ENCODE measurements around the gene MOAP1. TPM values are rescaled to one million over a fixed set of nuclear protein-coding genes. Genes with fewer than 3 reads are reported as not detected.

MOAP1 gene
- total and polyA plus RNA-seq, 2 experiments from 2014 or later: 8.6 to 21.6 TPM

DNA sequence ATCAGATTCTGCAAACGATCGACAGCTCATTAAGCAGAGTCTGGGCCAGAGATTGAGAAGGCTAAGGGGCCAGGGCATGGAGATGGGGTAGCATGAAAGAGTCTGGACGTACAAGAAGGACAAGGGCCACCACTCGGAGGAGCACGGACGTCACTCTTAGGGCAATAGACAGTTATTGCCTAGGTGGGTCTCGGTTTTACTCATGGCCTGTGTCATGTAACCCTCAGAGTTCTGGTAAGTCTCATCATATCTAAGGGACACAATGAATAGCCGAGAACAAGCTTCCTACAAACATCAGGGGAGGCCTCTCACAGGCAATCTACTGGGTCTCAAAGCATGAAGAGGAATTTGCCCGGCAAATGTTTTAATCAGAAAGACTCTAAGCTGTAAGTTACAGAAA lies 38.6 kb downstream of the MOAP1 start:
- DNase-seq (ENCODE audit: low spot score) (no peak), ATAC-seq (no peak)
- Histone ChIP-seq H3K79me2 (replicated peaks; ENCODE audit: insufficient read depth) (no peaks in the 10 kb centered on the region), H3K27me3 (ENCODE audit: insufficient read depth) (no peaks in the 10 kb centered on the region), H3K4me1 (ENCODE audit: insufficient read depth) (no peaks in the 10 kb centered on the region), H4K20me1 (replicated peaks; ENCODE audit: insufficient read depth) (no peaks in the 10 kb centered on the region), H3K4me3 (no peak overlapping the region), H3K36me3 (ENCODE audit: insufficient read depth) (no peaks in the 10 kb centered on the region), H3K4me2 (no peak overlapping the region), H3F3A (replicated peaks; ENCODE audit: low read depth) (no peaks in the 10 kb centered on the region), H3K9me2 (ENCODE audit: insufficient read depth) (peaks cover 3% of the 10 kb centered on the region; the same call in 1 of the 2 replicates), H2AFZ (no peak overlapping the region), H3K27ac (ENCODE audit: low read depth) (no peak overlapping the region)
- H3K36me3 Mint-ChIP-seq (ENCODE audit: low read depth): no peaks in the 10 kb centered on the region
- no peak for TF ChIP-seq JUNB (IDR thresholded peaks at IDR 0.05; ENCODE audit: unreplicated experiment)
- TF ChIP-seq, protein P1, sequence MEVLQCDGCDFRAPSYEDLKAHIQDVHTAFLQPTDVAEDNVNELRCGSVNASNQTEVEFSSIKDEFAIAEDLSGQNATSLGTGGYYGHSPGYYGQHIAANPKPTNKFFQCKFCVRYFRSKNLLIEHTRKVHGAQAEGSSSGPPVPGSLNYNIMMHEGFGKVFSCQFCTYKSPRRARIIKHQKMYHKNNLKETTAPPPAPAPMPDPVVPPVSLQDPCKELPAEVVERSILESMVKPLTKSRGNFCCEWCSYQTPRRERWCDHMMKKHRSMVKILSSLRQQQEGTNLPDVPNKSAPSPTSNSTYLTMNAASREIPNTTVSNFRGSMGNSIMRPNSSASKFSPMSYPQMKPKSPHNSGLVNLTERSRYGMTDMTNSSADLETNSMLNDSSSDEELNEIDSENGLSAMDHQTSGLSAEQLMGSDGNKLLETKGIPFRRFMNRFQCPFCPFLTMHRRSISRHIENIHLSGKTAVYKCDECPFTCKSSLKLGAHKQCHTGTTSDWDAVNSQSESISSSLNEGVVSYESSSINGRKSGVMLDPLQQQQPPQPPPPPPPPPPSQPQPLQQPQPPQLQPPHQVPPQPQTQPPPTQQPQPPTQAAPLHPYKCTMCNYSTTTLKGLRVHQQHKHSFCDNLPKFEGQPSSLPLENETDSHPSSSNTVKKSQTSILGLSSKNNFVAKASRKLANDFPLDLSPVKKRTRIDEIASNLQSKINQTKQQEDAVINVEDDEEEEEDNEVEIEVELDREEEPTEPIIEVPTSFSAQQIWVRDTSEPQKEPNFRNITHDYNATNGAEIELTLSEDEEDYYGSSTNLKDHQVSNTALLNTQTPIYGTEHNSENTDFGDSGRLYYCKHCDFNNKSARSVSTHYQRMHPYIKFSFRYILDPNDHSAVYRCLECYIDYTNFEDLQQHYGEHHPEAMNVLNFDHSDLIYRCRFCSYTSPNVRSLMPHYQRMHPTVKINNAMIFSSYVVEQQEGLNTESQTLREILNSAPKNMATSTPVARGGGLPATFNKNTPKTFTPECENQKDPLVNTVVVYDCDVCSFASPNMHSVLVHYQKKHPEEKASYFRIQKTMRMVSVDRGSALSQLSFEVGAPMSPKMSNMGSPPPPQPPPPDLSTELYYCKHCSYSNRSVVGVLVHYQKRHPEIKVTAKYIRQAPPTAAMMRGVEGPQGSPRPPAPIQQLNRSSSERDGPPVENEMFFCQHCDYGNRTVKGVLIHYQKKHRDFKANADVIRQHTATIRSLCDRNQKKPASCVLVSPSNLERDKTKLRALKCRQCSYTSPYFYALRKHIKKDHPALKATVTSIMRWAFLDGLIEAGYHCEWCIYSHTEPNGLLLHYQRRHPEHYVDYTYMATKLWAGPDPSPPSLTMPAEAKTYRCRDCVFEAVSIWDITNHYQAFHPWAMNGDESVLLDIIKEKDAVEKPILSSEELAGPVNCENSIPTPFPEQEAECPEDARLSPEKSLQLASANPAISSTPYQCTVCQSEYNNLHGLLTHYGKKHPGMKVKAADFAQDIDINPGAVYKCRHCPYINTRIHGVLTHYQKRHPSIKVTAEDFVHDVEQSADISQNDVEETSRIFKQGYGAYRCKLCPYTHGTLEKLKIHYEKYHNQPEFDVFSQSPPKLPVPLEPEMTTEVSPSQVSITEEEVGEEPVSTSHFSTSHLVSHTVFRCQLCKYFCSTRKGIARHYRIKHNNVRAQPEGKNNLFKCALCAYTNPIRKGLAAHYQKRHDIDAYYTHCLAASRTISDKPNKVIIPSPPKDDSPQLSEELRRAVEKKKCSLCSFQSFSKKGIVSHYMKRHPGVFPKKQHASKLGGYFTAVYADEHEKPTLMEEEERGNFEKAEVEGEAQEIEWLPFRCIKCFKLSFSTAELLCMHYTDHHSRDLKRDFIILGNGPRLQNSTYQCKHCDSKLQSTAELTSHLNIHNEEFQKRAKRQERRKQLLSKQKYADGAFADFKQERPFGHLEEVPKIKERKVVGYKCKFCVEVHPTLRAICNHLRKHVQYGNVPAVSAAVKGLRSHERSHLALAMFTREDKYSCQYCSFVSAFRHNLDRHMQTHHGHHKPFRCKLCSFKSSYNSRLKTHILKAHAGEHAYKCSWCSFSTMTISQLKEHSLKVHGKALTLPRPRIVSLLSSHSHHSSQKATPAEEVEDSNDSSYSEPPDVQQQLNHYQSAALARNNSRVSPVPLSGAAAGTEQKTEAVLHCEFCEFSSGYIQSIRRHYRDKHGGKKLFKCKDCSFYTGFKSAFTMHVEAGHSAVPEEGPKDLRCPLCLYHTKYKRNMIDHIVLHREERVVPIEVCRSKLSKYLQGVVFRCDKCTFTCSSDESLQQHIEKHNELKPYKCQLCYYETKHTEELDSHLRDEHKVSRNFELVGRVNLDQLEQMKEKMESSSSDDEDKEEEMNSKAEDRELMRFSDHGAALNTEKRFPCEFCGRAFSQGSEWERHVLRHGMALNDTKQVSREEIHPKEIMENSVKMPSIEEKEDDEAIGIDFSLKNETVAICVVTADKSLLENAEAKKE (CRISPR knock-in tag; IDR thresholded peaks at IDR 0.05): no peak
- TF ChIP-seq NANOG (IDR thresholded peaks at IDR 0.05; ENCODE audit: borderline replicate concordance): no peak
- TF ChIP-seq, protein P2, sequence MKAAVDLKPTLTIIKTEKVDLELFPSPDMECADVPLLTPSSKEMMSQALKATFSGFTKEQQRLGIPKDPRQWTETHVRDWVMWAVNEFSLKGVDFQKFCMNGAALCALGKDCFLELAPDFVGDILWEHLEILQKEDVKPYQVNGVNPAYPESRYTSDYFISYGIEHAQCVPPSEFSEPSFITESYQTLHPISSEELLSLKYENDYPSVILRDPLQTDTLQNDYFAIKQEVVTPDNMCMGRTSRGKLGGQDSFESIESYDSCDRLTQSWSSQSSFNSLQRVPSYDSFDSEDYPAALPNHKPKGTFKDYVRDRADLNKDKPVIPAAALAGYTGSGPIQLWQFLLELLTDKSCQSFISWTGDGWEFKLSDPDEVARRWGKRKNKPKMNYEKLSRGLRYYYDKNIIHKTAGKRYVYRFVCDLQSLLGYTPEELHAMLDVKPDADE (IDR thresholded peaks at IDR 0.05): no peak
- no peak for TF ChIP-seq STAT1 (IDR thresholded peaks at IDR 0.05; ENCODE audit: unreplicated experiment)
- TF ChIP-seq POLR2AphosphoS5 (IDR thresholded peaks at IDR 0.05; ENCODE audit: low read depth): no peak
- no peak for TF ChIP-seq EZH2phosphoT487 (IDR thresholded peaks at IDR 0.05; ENCODE audit: unreplicated experiment)
- TF ChIP-seq CREB1 (CRISPR knock-in tag; IDR thresholded peaks at IDR 0.05; ENCODE audit: low read depth): no peak
- TF ChIP-seq ZNF331 (CRISPR knock-in tag; IDR thresholded peaks at IDR 0.05; ENCODE audit: low read depth): no peak
- TF ChIP-seq, protein P3, sequence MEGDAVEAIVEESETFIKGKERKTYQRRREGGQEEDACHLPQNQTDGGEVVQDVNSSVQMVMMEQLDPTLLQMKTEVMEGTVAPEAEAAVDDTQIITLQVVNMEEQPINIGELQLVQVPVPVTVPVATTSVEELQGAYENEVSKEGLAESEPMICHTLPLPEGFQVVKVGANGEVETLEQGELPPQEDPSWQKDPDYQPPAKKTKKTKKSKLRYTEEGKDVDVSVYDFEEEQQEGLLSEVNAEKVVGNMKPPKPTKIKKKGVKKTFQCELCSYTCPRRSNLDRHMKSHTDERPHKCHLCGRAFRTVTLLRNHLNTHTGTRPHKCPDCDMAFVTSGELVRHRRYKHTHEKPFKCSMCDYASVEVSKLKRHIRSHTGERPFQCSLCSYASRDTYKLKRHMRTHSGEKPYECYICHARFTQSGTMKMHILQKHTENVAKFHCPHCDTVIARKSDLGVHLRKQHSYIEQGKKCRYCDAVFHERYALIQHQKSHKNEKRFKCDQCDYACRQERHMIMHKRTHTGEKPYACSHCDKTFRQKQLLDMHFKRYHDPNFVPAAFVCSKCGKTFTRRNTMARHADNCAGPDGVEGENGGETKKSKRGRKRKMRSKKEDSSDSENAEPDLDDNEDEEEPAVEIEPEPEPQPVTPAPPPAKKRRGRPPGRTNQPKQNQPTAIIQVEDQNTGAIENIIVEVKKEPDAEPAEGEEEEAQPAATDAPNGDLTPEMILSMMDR (conservative IDR thresholded peaks at IDR 0.05; ENCODE audit: low read depth in 2 of 2): no peak
- TF ChIP-seq, protein P4, sequence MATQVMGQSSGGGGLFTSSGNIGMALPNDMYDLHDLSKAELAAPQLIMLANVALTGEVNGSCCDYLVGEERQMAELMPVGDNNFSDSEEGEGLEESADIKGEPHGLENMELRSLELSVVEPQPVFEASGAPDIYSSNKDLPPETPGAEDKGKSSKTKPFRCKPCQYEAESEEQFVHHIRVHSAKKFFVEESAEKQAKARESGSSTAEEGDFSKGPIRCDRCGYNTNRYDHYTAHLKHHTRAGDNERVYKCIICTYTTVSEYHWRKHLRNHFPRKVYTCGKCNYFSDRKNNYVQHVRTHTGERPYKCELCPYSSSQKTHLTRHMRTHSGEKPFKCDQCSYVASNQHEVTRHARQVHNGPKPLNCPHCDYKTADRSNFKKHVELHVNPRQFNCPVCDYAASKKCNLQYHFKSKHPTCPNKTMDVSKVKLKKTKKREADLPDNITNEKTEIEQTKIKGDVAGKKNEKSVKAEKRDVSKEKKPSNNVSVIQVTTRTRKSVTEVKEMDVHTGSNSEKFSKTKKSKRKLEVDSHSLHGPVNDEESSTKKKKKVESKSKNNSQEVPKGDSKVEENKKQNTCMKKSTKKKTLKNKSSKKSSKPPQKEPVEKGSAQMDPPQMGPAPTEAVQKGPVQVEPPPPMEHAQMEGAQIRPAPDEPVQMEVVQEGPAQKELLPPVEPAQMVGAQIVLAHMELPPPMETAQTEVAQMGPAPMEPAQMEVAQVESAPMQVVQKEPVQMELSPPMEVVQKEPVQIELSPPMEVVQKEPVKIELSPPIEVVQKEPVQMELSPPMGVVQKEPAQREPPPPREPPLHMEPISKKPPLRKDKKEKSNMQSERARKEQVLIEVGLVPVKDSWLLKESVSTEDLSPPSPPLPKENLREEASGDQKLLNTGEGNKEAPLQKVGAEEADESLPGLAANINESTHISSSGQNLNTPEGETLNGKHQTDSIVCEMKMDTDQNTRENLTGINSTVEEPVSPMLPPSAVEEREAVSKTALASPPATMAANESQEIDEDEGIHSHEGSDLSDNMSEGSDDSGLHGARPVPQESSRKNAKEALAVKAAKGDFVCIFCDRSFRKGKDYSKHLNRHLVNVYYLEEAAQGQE (IDR thresholded peaks at IDR 0.05; ENCODE audit: unreplicated experiment): no peak
- no peak for TF ChIP-seq EZH2 (IDR thresholded peaks at IDR 0.05; ENCODE audit: low read depth, unreplicated experiment)
- TF ChIP-seq ZNF114 (CRISPR knock-in tag; IDR thresholded peaks at IDR 0.05): no peak
- no peak overlapping the region for H3K4me3 Mint-ChIP-seq
- no peaks in the 10 kb centered on the region for H3K9me3 Mint-ChIP-seq
- H3K4me1 Mint-ChIP-seq: no peaks in the 10 kb centered on the region
- H3K27ac Mint-ChIP-seq: no peak overlapping the region
- peaks cover 3% of the 10 kb centered on the region for H3K27me3 Mint-ChIP-seq (ENCODE audit: insufficient read depth, low read depth, poor library complexity)

Measured in GM23338 (cell line).